GM21381 (cell line): Measurements from ENCODE around the gene FRS3.

Source experiments
- ATAC-seq: cut with Tn5 transposase; IDR thresholded peaks from one replicate; pipeline ENCODE4 v1.9.1; 2021; ENCODE audit warnings: mild to moderate bottlenecking, moderate library complexity; ENCODE audit not compliant: unreplicated experiment

FRS3 gene

GRCh38 chr6:41730531-41731436 lies 48.9 kb downstream of the FRS3 start:
- ATAC-seq: no peak

GRCh38 chr6:41729624-41730023 lies 50.1 kb downstream of the FRS3 start:
- ATAC-seq: no peak

- ATAC-seq: no peak
Measured at GRCh38 chr6:41728954-41729353, 50.7 kb downstream of the FRS3 start.

GRCh38 chr6:41728073-41728936 lies 51.4 kb downstream of the FRS3 start:
- no peak for ATAC-seq

GRCh38 chr6:41727705-41728072 lies 52.0 kb downstream of the FRS3 start:
- no peak for ATAC-seq

GRCh38 chr6:41726876-41727275 lies 52.8 kb downstream of the FRS3 start:
- no peak for ATAC-seq

- ATAC-seq: no peak
Measured at GRCh38 chr6:41724586-41725501, 54.9 kb downstream of the FRS3 start.

- no peak for ATAC-seq
Measured at GRCh38 chr6:41724228-41724580, 55.5 kb downstream of the FRS3 start.

- peak; percentile 60 for ATAC-seq
Measured at GRCh38 chr6:41723530-41724227, 56.0 kb downstream of the FRS3 start.

GRCh38 chr6:41722969-41723529 lies 56.7 kb downstream of the FRS3 start:
- ATAC-seq: peak; percentile 1

- ATAC-seq: no peak
Measured at GRCh38 chr6:41721414-41721813, 58.3 kb downstream of the FRS3 start.

- no peak for ATAC-seq
Measured at GRCh38 chr6:41720783-41721182, 58.9 kb downstream of the FRS3 start.

- ATAC-seq: no peak
Measured at GRCh38 chr6:41720262-41720620, 59.5 kb downstream of the FRS3 start.
